Hepatocyte (in vitro differentiated cells): ENCODE measurements around the gene SDK1. TPM values are rescaled to one million over a fixed set of nuclear protein-coding genes. Genes with fewer than 3 reads are reported as not detected.

Experiments used
- DNase-seq: peaks from one replicate; pipeline ENCODE4 v3.0.0-alpha.2; 2016; ENCODE audit warnings: low spot score
- H2AFZ ChIP-seq: fragments of 200-600 bp; sonication (generic); 2 replicates; pipeline ENCODE4 v1.6.0; 2016; ENCODE audit warnings: antibody characterized with exemption, mild to moderate bottlenecking
- H3K27ac ChIP-seq: fragments of 200-600 bp; sonication (generic); 2 replicates; pipeline ENCODE4 v1.5.1; 2016; ENCODE audit warnings: mild to moderate bottlenecking
- H3K27me3 ChIP-seq: fragments of 200-600 bp; sonication (generic); 2 replicates; pipeline ENCODE4 v1.6.1; 2016
- H3K36me3 ChIP-seq: fragments of 200-600 bp; sonication (generic); replicated peaks from 2 replicates; pipeline ENCODE4 v1.5.1; 2016; ENCODE audit warnings: low read depth; ENCODE audit not compliant: insufficient read depth
- H3K4me1 ChIP-seq: fragments of 200-600 bp; sonication (generic); 2 replicates; pipeline ENCODE4 v1.5.1; 2016; ENCODE audit warnings: mild to moderate bottlenecking, moderate library complexity; ENCODE audit not compliant: insufficient read depth
- H3K4me2 ChIP-seq: fragments of 200-600 bp; sonication (generic); 2 replicates; pipeline ENCODE4 v1.6.0; 2016
- H3K4me3 ChIP-seq: fragments of 200-600 bp; sonication (generic); 2 replicates; pipeline ENCODE4 v1.5.1; 2016; ENCODE audit warnings: mild to moderate bottlenecking
- H3K79me2 ChIP-seq: fragments of 200-600 bp; sonication (generic); 2 replicates; pipeline ENCODE4 v1.6.0; 2017; ENCODE audit warnings: mild to moderate bottlenecking
- H3K9me2 ChIP-seq: fragments of 200-600 bp; sonication (generic); replicated peaks from 2 replicates; pipeline ENCODE4 v1.6.0; 2017; ENCODE audit warnings: mild to moderate bottlenecking; ENCODE audit not compliant: insufficient read depth
- H3K9me3 ChIP-seq: fragments of 200-600 bp; sonication (generic); 2 replicates; pipeline ENCODE4 v1.5.1; 2016; ENCODE audit warnings: low read depth, mild to moderate bottlenecking
- H4K20me1 ChIP-seq: fragments of 200-600 bp; sonication (generic); 2 replicates; pipeline ENCODE4 v1.6.0; 2016; ENCODE audit warnings: mild to moderate bottlenecking; ENCODE audit not compliant: insufficient read depth, poor library complexity, severe bottlenecking
- EZH2 ChIP-seq: fragments of 200-600 bp; sonication (generic); IDR thresholded peaks from 2 replicates; pipeline ENCODE4 v1.6.1; 2016; ENCODE audit warnings: antibody characterized with exemption, mild to moderate bottlenecking, borderline replicate concordance
- EZH2phosphoT487 ChIP-seq: fragments of 200-600 bp; sonication (generic); IDR thresholded peaks from one replicate; pipeline ENCODE4 v1.6.1; 2018; ENCODE audit warnings: antibody characterized with exemption, mild to moderate bottlenecking, low read depth, moderate library complexity; ENCODE audit not compliant: unreplicated experiment, severe bottlenecking
- WGBS: methylation state at CpG from one replicate; pipeline ENCODE4 v1.1.6; 2016; ENCODE audit warnings: low lambda C conversion rate; ENCODE audit errors: missing lambda C conversion rate; 5-methylcytosine and 5-hydroxymethylcytosine counted together
- polyA plus RNA-seq: library from polyadenylated mRNA; unstranded; fragments of >200 nt; fragmentation: Nextera tagmentation; extraction: Ambion mirVana; gene quantifications from 2 replicates; pipeline ENCODE4 v1.2.1, GENCODE V29; 2016
- total RNA-seq: library from RNA; depleted of rRNA; stranded (reverse); fragments of >200 nt; gene quantifications from 2 replicates; pipeline ENCODE4 v1.2.3, GENCODE V29; 2014
- TF ChIP-seq, protein P1 (sequence below): fragments of 200-600 bp; sonication (generic); IDR thresholded peaks from 2 replicates; pipeline ENCODE4 v1.5.1; 2016; ENCODE audit warnings: antibody characterized with exemption, mild to moderate bottlenecking; ENCODE audit not compliant: poor library complexity

The SDK1 gene
- total and polyA plus RNA-seq, 2 experiments from 2014 or later: 4.3 to 10.0 TPM

DNA sequence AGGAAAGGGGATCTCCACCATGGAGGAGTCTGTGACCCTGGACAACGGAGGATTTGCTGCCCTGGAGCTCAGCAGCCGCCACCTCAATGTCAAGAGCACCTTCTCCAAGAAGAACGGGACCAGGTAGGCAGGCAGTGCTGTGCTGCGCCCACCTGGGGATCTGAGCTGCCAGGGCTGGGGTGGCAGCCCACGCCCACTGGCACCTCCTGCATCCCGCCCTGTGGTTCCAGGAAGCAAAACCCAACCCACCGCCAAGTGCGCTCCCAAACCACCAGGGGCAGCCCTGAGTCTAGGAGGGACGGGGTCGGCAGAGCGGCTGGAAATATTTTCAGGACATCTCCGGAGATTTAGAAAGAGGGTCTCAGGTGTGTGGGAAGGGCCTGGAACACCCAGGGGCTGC, 940.7 kb downstream of the SDK1 start:
- Histone ChIP-seq H3K79me2 (no peaks in the 10 kb centered on the region), H3K27me3 (no peaks in the 10 kb centered on the region), H2AFZ (no peak overlapping the region), H3K9me3 (no peaks in the 10 kb centered on the region), H3K4me3 (no peak overlapping the region), H3K4me2 (no peak overlapping the region), H4K20me1 (no peaks in the 10 kb centered on the region), H3K9me2 (no peaks in the 10 kb centered on the region), H3K4me1 (no peaks in the 10 kb centered on the region), H3K36me3 (no peaks in the 10 kb centered on the region), H3K27ac (no peak overlapping the region)
- WGBS: 94% methylated on average over 12 of the region's 12 CpGs
- DNase-seq: no peak
- TF ChIP-seq, protein P1, sequence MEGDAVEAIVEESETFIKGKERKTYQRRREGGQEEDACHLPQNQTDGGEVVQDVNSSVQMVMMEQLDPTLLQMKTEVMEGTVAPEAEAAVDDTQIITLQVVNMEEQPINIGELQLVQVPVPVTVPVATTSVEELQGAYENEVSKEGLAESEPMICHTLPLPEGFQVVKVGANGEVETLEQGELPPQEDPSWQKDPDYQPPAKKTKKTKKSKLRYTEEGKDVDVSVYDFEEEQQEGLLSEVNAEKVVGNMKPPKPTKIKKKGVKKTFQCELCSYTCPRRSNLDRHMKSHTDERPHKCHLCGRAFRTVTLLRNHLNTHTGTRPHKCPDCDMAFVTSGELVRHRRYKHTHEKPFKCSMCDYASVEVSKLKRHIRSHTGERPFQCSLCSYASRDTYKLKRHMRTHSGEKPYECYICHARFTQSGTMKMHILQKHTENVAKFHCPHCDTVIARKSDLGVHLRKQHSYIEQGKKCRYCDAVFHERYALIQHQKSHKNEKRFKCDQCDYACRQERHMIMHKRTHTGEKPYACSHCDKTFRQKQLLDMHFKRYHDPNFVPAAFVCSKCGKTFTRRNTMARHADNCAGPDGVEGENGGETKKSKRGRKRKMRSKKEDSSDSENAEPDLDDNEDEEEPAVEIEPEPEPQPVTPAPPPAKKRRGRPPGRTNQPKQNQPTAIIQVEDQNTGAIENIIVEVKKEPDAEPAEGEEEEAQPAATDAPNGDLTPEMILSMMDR: no peak
- no peak for TF ChIP-seq EZH2phosphoT487
- no peak for TF ChIP-seq EZH2

DNA sequence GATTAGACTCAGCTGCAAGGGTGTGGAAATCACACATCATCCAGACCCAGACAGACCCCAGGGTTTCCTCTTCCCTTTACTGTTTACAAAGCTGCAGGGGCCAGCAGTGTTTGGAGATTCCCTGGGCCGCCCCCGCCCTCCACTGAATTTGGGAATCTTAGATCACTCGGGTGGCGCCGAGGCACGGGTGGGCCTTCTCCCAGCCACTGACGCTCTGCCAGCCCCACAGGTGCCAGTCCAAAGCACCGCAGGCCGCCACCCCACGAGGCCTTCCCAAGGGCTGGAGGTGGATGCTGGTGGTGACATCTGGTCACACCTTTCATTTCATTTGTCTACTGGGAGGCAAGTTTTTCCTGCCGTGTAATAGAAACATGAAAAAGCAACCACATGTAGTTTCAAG, 941.7 kb downstream of the SDK1 start:
- no peaks in the 10 kb centered on the region for H3K9me2 ChIP-seq
- no peak overlapping the region for H3K4me3 ChIP-seq
- DNase-seq: no peak
- H3K79me2 ChIP-seq: no peaks in the 10 kb centered on the region
- H3K27ac ChIP-seq: no peak overlapping the region
- no peaks in the 10 kb centered on the region for H4K20me1 ChIP-seq
- no peak overlapping the region for H2AFZ ChIP-seq
- no peaks in the 10 kb centered on the region for H3K27me3 ChIP-seq
- no peaks in the 10 kb centered on the region for H3K36me3 ChIP-seq
- no peaks in the 10 kb centered on the region for H3K4me1 ChIP-seq
- H3K9me3 ChIP-seq: no peaks in the 10 kb centered on the region
- 88% methylated on average over 11 of the region's 11 CpGs for WGBS
- H3K4me2 ChIP-seq: no peak overlapping the region
- TF ChIP-seq EZH2: no peak

DNA sequence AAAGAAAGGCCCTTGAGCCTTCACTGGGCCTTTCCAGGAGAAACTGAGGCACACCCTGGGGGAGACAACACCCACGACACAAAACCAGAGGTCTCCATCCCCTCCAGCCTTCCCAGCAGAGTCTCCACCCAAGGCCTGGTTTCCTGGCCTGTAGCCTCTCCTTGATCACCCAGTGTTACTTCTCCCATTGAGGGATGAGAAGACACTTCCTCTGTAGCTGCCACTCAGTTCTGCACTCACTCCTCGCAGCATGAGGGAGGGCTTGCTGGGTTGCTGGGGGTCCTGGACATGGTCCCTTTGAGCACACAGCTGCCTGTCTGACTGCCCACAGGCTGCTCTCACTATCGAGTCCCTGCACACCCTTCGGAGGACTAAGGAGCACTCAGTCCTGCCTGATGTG, 943.0 kb downstream of the SDK1 start:
- DNase-seq: no peak
- Histone ChIP-seq H3K9me2 (no peaks in the 10 kb centered on the region), H3K27me3 (no peaks in the 10 kb centered on the region), H4K20me1 (no peaks in the 10 kb centered on the region), H3K27ac (no peak overlapping the region), H2AFZ (no peak overlapping the region), H3K9me3 (no peaks in the 10 kb centered on the region), H3K79me2 (no peaks in the 10 kb centered on the region), H3K4me2 (no peak overlapping the region), H3K4me3 (no peak overlapping the region), H3K36me3 (no peaks in the 10 kb centered on the region), H3K4me1 (no peaks in the 10 kb centered on the region)
- TF ChIP-seq EZH2phosphoT487 (no peak), EZH2 (no peak)
- TF ChIP-seq, protein P1: no peak
- 98% methylated on average over 4 of the region's 4 CpGs for WGBS

DNA sequence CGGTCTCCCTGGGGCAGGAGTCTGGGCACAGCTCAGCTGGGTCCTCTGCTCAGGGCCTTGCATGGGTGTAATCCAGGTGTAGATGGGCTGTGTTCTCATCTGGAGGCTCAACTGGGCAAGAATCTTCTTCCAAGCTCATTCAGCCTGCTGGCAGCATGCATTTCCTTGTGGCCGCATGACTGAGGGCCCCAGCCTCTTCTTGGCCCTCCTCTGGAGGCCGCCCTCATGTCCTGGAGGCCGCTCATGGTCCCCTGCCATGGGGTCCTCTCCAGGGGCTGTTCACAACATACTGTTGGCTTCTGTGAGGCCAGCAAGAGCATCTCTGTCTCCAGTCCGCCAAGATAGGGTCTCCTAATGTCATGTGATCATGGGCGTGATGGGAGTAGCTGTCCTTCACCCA, 943.6 kb downstream of the SDK1 start:
- Histone ChIP-seq H3K27ac (no peak overlapping the region), H3K9me2 (no peaks in the 10 kb centered on the region), H3K36me3 (no peaks in the 10 kb centered on the region), H3K4me2 (no peak overlapping the region), H3K27me3 (no peaks in the 10 kb centered on the region), H4K20me1 (no peaks in the 10 kb centered on the region), H2AFZ (no peak overlapping the region), H3K4me3 (no peak overlapping the region), H3K79me2 (no peaks in the 10 kb centered on the region), H3K4me1 (no peaks in the 10 kb centered on the region), H3K9me3 (no peaks in the 10 kb centered on the region)
- 99% methylated on average over 6 of the region's 6 CpGs for WGBS
- TF ChIP-seq, protein P1: no peak
- no peak for TF ChIP-seq EZH2phosphoT487
- TF ChIP-seq EZH2: no peak
- no peak for DNase-seq
